ENCODE data around the gene LRP3. TPM values are rescaled to one million over a fixed set of nuclear protein-coding genes. Genes with fewer than 3 reads are reported as not detected.
A peak's percentile ranks its signal among the peaks of the same experiment; 100 is the strongest.

LRP3 gene
- total and polyA plus RNA-seq, 2 donors from 2014 or later = 13.9 to 23.8 TPM

GRCh38 chr19:33205531-33206260 lies 11.6 kb downstream of the LRP3 start:
- intact Hi-C loops (cut with DNase I) = no loop called here
- TF ChIP-seq, protein P1, sequence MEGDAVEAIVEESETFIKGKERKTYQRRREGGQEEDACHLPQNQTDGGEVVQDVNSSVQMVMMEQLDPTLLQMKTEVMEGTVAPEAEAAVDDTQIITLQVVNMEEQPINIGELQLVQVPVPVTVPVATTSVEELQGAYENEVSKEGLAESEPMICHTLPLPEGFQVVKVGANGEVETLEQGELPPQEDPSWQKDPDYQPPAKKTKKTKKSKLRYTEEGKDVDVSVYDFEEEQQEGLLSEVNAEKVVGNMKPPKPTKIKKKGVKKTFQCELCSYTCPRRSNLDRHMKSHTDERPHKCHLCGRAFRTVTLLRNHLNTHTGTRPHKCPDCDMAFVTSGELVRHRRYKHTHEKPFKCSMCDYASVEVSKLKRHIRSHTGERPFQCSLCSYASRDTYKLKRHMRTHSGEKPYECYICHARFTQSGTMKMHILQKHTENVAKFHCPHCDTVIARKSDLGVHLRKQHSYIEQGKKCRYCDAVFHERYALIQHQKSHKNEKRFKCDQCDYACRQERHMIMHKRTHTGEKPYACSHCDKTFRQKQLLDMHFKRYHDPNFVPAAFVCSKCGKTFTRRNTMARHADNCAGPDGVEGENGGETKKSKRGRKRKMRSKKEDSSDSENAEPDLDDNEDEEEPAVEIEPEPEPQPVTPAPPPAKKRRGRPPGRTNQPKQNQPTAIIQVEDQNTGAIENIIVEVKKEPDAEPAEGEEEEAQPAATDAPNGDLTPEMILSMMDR (IDR thresholded peaks at IDR 0.05; ENCODE audit: borderline replicate concordance, extremely low read depth, insufficient read depth) = no peak
- H3K27ac ChIP-seq (ENCODE audit: low read depth in 2 of 2, low read length in 2 of 2) = no peak overlapping the region
- H3K4me1 ChIP-seq (ENCODE audit: control insufficient read depth in 2 of 3, insufficient read depth in 2 of 3, low read depth in 1 of 3, low read length in 3 of 3) = peaks cover 0 to 4% (median 0%) of the 10 kb centered on the region in 3 donors
- FAIRE-seq (no peak), DNase-seq (peak in 1 of 5 donors; percentile 76)
- peaks cover 0 to 5% (median 4%) of the 10 kb centered on the region in 3 donors for H3K36me3 ChIP-seq (ENCODE audit: control insufficient read depth in 2 of 3, insufficient read depth in 3 of 3, low read length in 3 of 3)
- H3K9me3 ChIP-seq (ENCODE audit: control insufficient read depth in 2 of 3, insufficient read depth in 1 of 3, low read length in 3 of 3) = no peaks in the 10 kb centered on the region
- H3K9ac ChIP-seq (ENCODE audit: low read length in 3 of 3) = no peak overlapping the region
- no peaks in the 10 kb centered on the region for H3K27me3 ChIP-seq (ENCODE audit: control insufficient read depth, insufficient read depth, low read length)
- no peak overlapping the region for H3K4me3 ChIP-seq (ENCODE audit: low read length in 3 of 3)

GRCh38 chr19:33206261-33207039 lies 12.3 kb downstream of the LRP3 start:
- DNase-seq (peak in 1 of 5 donors; percentile 64), FAIRE-seq (no peak)
- Histone ChIP-seq H3K27me3 (ENCODE audit: control insufficient read depth, insufficient read depth, low read length) (no peaks in the 10 kb centered on the region), H3K4me1 (ENCODE audit: control insufficient read depth in 2 of 3, insufficient read depth in 2 of 3, low read depth in 1 of 3, low read length in 3 of 3) (peaks cover 0 to 4% (median 0%) of the 10 kb centered on the region in 3 donors), H3K27ac (ENCODE audit: low read depth in 2 of 2, low read length in 2 of 2) (no peak overlapping the region), H3K36me3 (ENCODE audit: control insufficient read depth in 2 of 3, insufficient read depth in 3 of 3, low read length in 3 of 3) (peaks cover 0 to 5% (median 4%) of the 10 kb centered on the region in 3 donors), H3K9ac (ENCODE audit: low read length in 3 of 3) (no peak overlapping the region), H3K9me3 (ENCODE audit: control insufficient read depth in 2 of 3, insufficient read depth in 1 of 3, low read length in 3 of 3) (no peaks in the 10 kb centered on the region), H3K4me3 (ENCODE audit: low read length in 3 of 3) (no peak overlapping the region)
- intact Hi-C loops (cut with DNase I) = no loop called here
- TF ChIP-seq, protein P1 (IDR thresholded peaks at IDR 0.05; ENCODE audit: borderline replicate concordance, extremely low read depth, insufficient read depth) = no peak

GRCh38 chr19:33207040-33207620 lies 13.0 kb downstream of the LRP3 start:
- peak in 1 of 5 donors; percentile 65 for DNase-seq
- H3K9ac ChIP-seq (ENCODE audit: low read length in 3 of 3) = no peak overlapping the region
- TF ChIP-seq, protein P1 (IDR thresholded peaks at IDR 0.05; ENCODE audit: borderline replicate concordance, extremely low read depth, insufficient read depth) = no peak
- H3K4me1 ChIP-seq (ENCODE audit: control insufficient read depth in 2 of 3, insufficient read depth in 2 of 3, low read depth in 1 of 3, low read length in 3 of 3) = peaks cover 0 to 4% (median 0%) of the 10 kb centered on the region in 3 donors
- intact Hi-C loops (cut with DNase I) = no loop called here
- no peaks in the 10 kb centered on the region for H3K9me3 ChIP-seq (ENCODE audit: control insufficient read depth in 2 of 3, insufficient read depth in 1 of 3, low read length in 3 of 3)
- no peaks in the 10 kb centered on the region for H3K27me3 ChIP-seq (ENCODE audit: control insufficient read depth, insufficient read depth, low read length)
- FAIRE-seq = no peak
- peaks cover 0 to 5% (median 4%) of the 10 kb centered on the region in 3 donors for H3K36me3 ChIP-seq (ENCODE audit: control insufficient read depth in 2 of 3, insufficient read depth in 3 of 3, low read length in 3 of 3)
- H3K27ac ChIP-seq (ENCODE audit: low read depth in 2 of 2, low read length in 2 of 2) = no peak overlapping the region
- no peak overlapping the region for H3K4me3 ChIP-seq (ENCODE audit: low read length in 3 of 3)

Data from kidney (tissue), 14 donors.